ELF-1 (cell line): Measurements from ENCODE around the gene PRR33.
A peak's percentile ranks its signal among the peaks of the same experiment; 100 is the strongest.
"Not testable (repeated sequence)": the region's sequence is repeated elsewhere in the genome, so short reads cannot be mapped to it uniquely, and the experiment has no call there.

ENCODE experiments used
- DNase-seq: peaks from one replicate; pipeline ENCODE4 v3.0.0-alpha.2; 2016; ENCODE audit warnings: low read depth, low spot score

Gene PRR33

GRCh38 chr11:1891831-1892115, at the start of gene PRR33:
PRR33 (minus strand) TSS chr11:1891895; CDS start chr11:1890584, 1,311 bp downstream.
- no peak for DNase-seq

GRCh38 chr11:1939788-1940187, 48.1 kb upstream of the PRR33 start:
- not testable (repeated sequence) for DNase-seq

- DNase-seq = no peak
Measured at GRCh38 chr11:1939006-1939625, 47.4 kb upstream of the PRR33 start.

GRCh38 chr11:1938343-1939005, 46.8 kb upstream of the PRR33 start:
- DNase-seq = no peak

- no peak for DNase-seq
Measured at GRCh38 chr11:1937616-1938342, 46.1 kb upstream of the PRR33 start.

- peak; percentile 27 for DNase-seq
Measured at GRCh38 chr11:1936781-1937615, 45.3 kb upstream of the PRR33 start.

GRCh38 chr11:1936072-1936780, 44.5 kb upstream of the PRR33 start:
- no peak for DNase-seq

- DNase-seq = no peak
Measured at GRCh38 chr11:1935156-1936071, 43.7 kb upstream of the PRR33 start.

GRCh38 chr11:1934335-1935155, 42.9 kb upstream of the PRR33 start:
- no peak for DNase-seq

- DNase-seq = no peak
Measured at GRCh38 chr11:1933416-1934334, 42.0 kb upstream of the PRR33 start.

GRCh38 chr11:1932681-1933080, 41.0 kb upstream of the PRR33 start:
- no peak for DNase-seq

GRCh38 chr11:1932105-1932480, 40.4 kb upstream of the PRR33 start:
- no peak for DNase-seq

- DNase-seq = no peak
Measured at GRCh38 chr11:1931341-1932104, 39.8 kb upstream of the PRR33 start.

GRCh38 chr11:1930462-1930830, 38.8 kb upstream of the PRR33 start:
- DNase-seq = no peak

GRCh38 chr11:1929621-1930461, 38.1 kb upstream of the PRR33 start:
- DNase-seq = no peak

GRCh38 chr11:1928891-1929541, 37.3 kb upstream of the PRR33 start:
- DNase-seq = no peak
